ENCODE data around the gene TNNT2. TPM values are rescaled to one million over a fixed set of nuclear protein-coding genes. Genes with fewer than 3 reads are reported as not detected.

The TNNT2 gene
- total RNA-seq, 4 donors from 2014 or later = 2.0 to 2.4 (median 2.1) TPM; not detected in 1

- ATAC-seq (ENCODE audit: low FRiP score) (no peak), DNase-seq (ENCODE audit: low spot score) (no peak)
- TF ChIP-seq CTCF (IDR thresholded peaks at IDR 0.05) = no peak
Observed at GRCh38 chr1:201375169-201375568, 2.3 kb downstream of the TNNT2 start.

- DNase-seq (ENCODE audit: low spot score) (no peak), ATAC-seq (ENCODE audit: low FRiP score) (no peak)
- no peak for TF ChIP-seq CTCF (IDR thresholded peaks at IDR 0.05)
Observed at GRCh38 chr1:201374364-201374763, 3.1 kb downstream of the TNNT2 start.

- no peak for TF ChIP-seq CTCF (IDR thresholded peaks at IDR 0.05)
- no peak for ATAC-seq (ENCODE audit: low FRiP score)
- no peak for DNase-seq (ENCODE audit: low spot score)
Observed at GRCh38 chr1:201371792-201372191, 5.7 kb downstream of the TNNT2 start.

GRCh38 chr1:201371276-201371675 lies 6.2 kb downstream of the TNNT2 start:
- ATAC-seq (ENCODE audit: low FRiP score) = no peak
- TF ChIP-seq CTCF (IDR thresholded peaks at IDR 0.05) = no peak
- DNase-seq (ENCODE audit: low spot score) = no peak

GRCh38 chr1:201370500-201370899 lies 7.0 kb downstream of the TNNT2 start:
- ATAC-seq (ENCODE audit: low FRiP score) = no peak
- TF ChIP-seq CTCF (IDR thresholded peaks at IDR 0.05) = no peak

GRCh38 chr1:201369209-201369608 lies 8.3 kb downstream of the TNNT2 start:
- DNase-seq (ENCODE audit: low spot score) (no peak), ATAC-seq (ENCODE audit: low FRiP score) (no peak)
- no peak for TF ChIP-seq CTCF (IDR thresholded peaks at IDR 0.05)

More at GRCh38 chr1:201370500-201370899, 7.0 kb downstream of the TNNT2 start:
- no peak for DNase-seq (ENCODE audit: low spot score)

GRCh38 chr1:201366696-201367095 lies 10.8 kb downstream of the TNNT2 start:
- DNase-seq (ENCODE audit: low spot score) (no peak), ATAC-seq (ENCODE audit: low FRiP score) (no peak)
- TF ChIP-seq CTCF (IDR thresholded peaks at IDR 0.05) = no peak
